Measurements from ENCODE around the gene PPP1R3G.

DNA sequence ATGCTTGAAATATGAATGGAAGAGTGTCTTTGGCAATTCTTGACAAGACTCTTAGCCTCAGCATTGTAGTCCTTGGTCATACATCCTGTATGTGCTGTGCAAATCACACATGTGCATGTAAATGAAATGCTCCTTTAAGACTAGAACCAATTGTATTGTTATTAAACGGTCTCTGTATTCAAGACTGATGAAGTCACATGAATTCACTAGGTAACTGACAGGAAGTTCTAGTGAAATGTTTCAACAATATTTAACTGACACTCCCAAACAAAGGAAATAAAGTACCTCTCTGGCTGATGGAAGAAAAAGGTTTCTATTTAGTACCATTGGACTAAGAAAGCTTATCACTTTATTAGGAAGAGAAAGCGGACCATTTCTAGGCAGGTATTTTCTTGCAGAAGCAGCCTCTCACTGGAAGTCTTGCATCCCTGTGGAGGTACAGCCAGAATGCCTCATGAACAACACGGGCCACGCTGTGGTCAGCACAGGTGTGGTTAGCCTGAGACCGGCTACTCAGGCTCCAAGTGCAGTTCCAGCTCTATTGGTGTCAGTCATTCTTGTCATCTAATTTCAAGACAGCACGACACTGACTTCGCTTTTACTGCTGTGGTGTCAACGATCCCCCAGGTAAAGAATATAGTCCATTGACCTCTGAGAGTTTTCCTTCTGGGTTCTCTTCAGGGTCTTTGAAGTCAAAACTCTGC lies 17.3 kb downstream of the PPP1R3G start:
- TF ChIP-seq, protein P1, sequence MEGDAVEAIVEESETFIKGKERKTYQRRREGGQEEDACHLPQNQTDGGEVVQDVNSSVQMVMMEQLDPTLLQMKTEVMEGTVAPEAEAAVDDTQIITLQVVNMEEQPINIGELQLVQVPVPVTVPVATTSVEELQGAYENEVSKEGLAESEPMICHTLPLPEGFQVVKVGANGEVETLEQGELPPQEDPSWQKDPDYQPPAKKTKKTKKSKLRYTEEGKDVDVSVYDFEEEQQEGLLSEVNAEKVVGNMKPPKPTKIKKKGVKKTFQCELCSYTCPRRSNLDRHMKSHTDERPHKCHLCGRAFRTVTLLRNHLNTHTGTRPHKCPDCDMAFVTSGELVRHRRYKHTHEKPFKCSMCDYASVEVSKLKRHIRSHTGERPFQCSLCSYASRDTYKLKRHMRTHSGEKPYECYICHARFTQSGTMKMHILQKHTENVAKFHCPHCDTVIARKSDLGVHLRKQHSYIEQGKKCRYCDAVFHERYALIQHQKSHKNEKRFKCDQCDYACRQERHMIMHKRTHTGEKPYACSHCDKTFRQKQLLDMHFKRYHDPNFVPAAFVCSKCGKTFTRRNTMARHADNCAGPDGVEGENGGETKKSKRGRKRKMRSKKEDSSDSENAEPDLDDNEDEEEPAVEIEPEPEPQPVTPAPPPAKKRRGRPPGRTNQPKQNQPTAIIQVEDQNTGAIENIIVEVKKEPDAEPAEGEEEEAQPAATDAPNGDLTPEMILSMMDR (IDR thresholded peaks at IDR 0.05) = no peak
- TF ChIP-seq ZFX (IDR thresholded peaks at IDR 0.05; ENCODE audit: borderline replicate concordance) = no peak

All from 22Rv1 (cell line).